GM18520 (cell line): Measurements from ENCODE around the gene EDN3.

ENCODE experiments used
- ATAC-seq: cut with Tn5 transposase; IDR thresholded peaks from one replicate; pipeline ENCODE4 v1.9.1; 2021; ENCODE audit not compliant: unreplicated experiment

The EDN3 gene

GRCh38 chr20:59300333-59301081, at the start of gene EDN3:
TSS of gene EDN3 (plus strand) at chr20:59300611. CDS start at chr20:59300813, 202 bp downstream.
- no peak for ATAC-seq

- no peak for ATAC-seq
These were observed 47.1 kb upstream of the EDN3 start for GRCh38 chr20:59253325-59253724.

- ATAC-seq, result no peak
These were observed 46.6 kb upstream of the EDN3 start for GRCh38 chr20:59253779-59254319.

- ATAC-seq, result no peak
These were observed 45.2 kb upstream of the EDN3 start for GRCh38 chr20:59255256-59255655.

GRCh38 chr20:59258221-59258621, 42.2 kb upstream of the EDN3 start:
- ATAC-seq, result no peak

- ATAC-seq, result no peak
These were observed 40.5 kb upstream of the EDN3 start for GRCh38 chr20:59259946-59260345.

- ATAC-seq, result no peak
These were observed 35.1 kb upstream of the EDN3 start for GRCh38 chr20:59265298-59265697.

GRCh38 chr20:59268870-59269269, 31.5 kb upstream of the EDN3 start:
- no peak for ATAC-seq

GRCh38 chr20:59269411-59270025, 30.9 kb upstream of the EDN3 start:
- ATAC-seq, result no peak

GRCh38 chr20:59270380-59270779, 30.0 kb upstream of the EDN3 start:
- no peak for ATAC-seq

- no peak for ATAC-seq
These were observed 26.6 kb upstream of the EDN3 start for GRCh38 chr20:59273739-59274357.

- no peak for ATAC-seq
These were observed 23.5 kb upstream of the EDN3 start for GRCh38 chr20:59276938-59277337.

GRCh38 chr20:59284470-59284869, 15.9 kb upstream of the EDN3 start:
- ATAC-seq, result no peak

GRCh38 chr20:59289994-59290393, 10.4 kb upstream of the EDN3 start:
- no peak for ATAC-seq

- no peak for ATAC-seq
These were observed 8.5 kb upstream of the EDN3 start for GRCh38 chr20:59291740-59292383.

- ATAC-seq, result no peak
These were observed 4.9 kb upstream of the EDN3 start for GRCh38 chr20:59295531-59295930.

GRCh38 chr20:59297686-59298085, 2.7 kb upstream of the EDN3 start:
- ATAC-seq, result no peak

GRCh38 chr20:59299945-59300332, 472 bp upstream of the EDN3 start:
- no peak for ATAC-seq

- ATAC-seq, result no peak
These were observed 1.1 kb downstream of the EDN3 start for GRCh38 chr20:59301343-59302007.

- no peak for ATAC-seq
These were observed 5.7 kb downstream of the EDN3 start for GRCh38 chr20:59305908-59306655.
